Spinal cord (tissue), 10 donors: Measurements from ENCODE around the gene USP10. TPM values are rescaled to one million over a fixed set of nuclear protein-coding genes. Genes with fewer than 3 reads are reported as not detected.

Source experiments
- DNase-seq, 6 donors: peaks; one replicate each; pipeline versions ENCODE4 v3.0.0 to v3.0.0-alpha.2; 2013 to 2015; ENCODE audit warnings: low spot score in 6 of 6, low read depth in 4 of 6
- H3K27ac ChIP-seq: one replicate; pipeline ENCODE4 v1.5.1; 2013; ENCODE audit warnings: low read depth, low read length, control low read depth
- H3K27me3 ChIP-seq: one replicate; pipeline ENCODE4 v1.6.1; 2013; ENCODE audit warnings: low read length; ENCODE audit not compliant: control insufficient read depth, insufficient read depth
- H3K36me3 ChIP-seq: one replicate; pipeline ENCODE4 v1.6.1; 2013; ENCODE audit warnings: low read length; ENCODE audit not compliant: control insufficient read depth, insufficient read depth
- H3K4me1 ChIP-seq: one replicate; pipeline ENCODE4 v1.6.1; 2013; ENCODE audit warnings: low read length; ENCODE audit not compliant: control insufficient read depth, insufficient read depth
- H3K4me3 ChIP-seq: one replicate; pipeline ENCODE4 v1.5.1; 2013; ENCODE audit warnings: low read depth, low read length, control low read depth
- H3K9me3 ChIP-seq: one replicate; pipeline ENCODE4 v1.6.1; 2013; ENCODE audit warnings: low read length; ENCODE audit not compliant: control insufficient read depth, insufficient read depth
- WGBS: methylation state at CpG from one replicate; pipeline ENCODE4 v1.1.5; 2013; ENCODE audit warnings: missing lambda C conversion rate; ENCODE audit not compliant: insufficient coverage; 5-methylcytosine and 5-hydroxymethylcytosine counted together
- polyA plus RNA-seq, 2 donors: library from polyadenylated mRNA; unstranded; fragments of 120-200 nt; gene quantifications; one replicate each; pipeline ENCODE4 v1.2.1, GENCODE V29; 2013; ENCODE audit not compliant: insufficient read length in 2 of 2
- total RNA-seq, 2 donors: library from RNA; depleted of rRNA in 1 of 2; stranded (reverse); fragments of 120-200 nt in 1 of 2; fragments of >200 nt in 1 of 2; gene quantifications; one replicate each; pipeline versions ENCODE4 v1.2.3 to v1.2.4, GENCODE V29; 2013 to 2014
- donor health status: healthy.

USP10 gene
- total and polyA plus RNA-seq, 4 donors = 41.5 to 108 (median 70.2) TPM

DNA sequence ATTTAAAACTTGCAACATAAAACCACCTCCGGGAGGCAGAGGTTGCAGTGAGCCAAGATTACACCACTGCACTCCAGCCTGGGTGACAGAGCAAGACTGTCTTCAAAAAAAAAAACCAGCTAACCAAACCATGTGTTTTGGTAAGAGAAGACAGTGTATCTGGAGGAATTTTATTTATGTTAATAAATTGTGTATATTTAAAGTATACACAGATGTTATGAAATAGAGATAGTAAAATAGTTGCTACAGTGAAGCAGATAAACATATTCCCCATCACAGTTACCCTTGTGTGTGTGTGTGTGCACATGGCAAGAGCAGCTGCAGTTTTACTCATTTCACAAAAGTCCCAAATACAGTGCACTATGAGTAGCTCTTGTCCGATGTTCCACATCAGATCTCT is 65.2 kb downstream of the USP10 start:
- DNase-seq = no peak
- Histone ChIP-seq H3K27me3 (no peaks in the 10 kb centered on the region), H3K27ac (no peak overlapping the region), H3K4me1 (peaks cover 4% of the 10 kb centered on the region), H3K4me3 (no peak overlapping the region), H3K36me3 (peaks cover 28% of the 10 kb centered on the region), H3K9me3 (no peaks in the 10 kb centered on the region)
- WGBS = 100% methylated on average over 1 of the region's 2 CpGs

DNA sequence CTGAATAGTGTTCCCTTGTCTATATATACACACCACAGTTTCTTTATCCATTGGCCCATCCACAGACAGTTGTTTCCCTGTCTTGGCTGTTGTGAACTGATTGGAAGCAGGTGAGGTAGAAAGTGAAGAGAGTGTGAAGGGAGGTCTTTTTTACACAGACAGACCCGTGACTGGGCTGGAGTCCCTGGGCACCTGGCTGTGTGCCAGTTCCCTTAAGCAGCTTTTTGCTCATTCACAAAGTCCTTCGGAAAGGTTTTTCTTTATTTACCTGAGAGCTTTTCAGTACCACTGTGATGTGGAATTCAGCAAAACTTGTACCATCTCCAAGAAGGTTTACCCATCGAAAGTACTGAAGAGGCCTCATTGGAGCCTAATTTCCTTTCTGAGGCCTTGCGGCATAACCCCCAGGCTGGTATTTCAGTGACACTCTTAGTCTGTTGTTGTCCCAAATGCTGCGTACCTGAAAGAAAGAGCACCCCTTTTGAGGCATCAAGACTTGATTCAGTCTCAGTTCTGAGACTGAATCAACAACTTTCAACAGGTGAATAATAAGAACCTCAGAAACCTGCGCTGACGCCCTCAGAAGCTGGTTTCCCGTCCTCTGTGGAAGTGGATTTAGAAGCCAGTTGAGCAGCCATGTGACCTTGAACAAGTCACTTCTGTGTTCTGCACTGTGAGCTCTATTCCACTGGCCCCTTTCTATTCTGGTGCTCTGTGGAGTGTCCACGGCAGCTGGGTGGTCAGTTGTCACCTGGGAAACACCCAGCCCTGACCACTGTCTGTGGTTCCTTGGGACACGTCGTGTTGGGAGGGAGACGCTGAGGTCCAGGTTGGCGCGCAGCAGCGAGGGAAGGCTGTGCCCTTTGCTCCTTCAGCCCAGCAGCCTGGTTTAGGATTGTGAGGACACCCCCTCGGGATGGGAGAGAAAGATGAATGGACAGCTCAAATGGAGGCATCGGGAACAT is 66.1 kb downstream of the USP10 start:
- Histone ChIP-seq H3K4me3 (no peak overlapping the region), H3K9me3 (no peaks in the 10 kb centered on the region), H3K4me1 (peaks cover 4% of the 10 kb centered on the region), H3K36me3 (peaks cover 28% of the 10 kb centered on the region), H3K27ac (no peak overlapping the region), H3K27me3 (no peaks in the 10 kb centered on the region)
- WGBS = 85% methylated on average over 16 of the region's 17 CpGs
- DNase-seq = no peak

DNA sequence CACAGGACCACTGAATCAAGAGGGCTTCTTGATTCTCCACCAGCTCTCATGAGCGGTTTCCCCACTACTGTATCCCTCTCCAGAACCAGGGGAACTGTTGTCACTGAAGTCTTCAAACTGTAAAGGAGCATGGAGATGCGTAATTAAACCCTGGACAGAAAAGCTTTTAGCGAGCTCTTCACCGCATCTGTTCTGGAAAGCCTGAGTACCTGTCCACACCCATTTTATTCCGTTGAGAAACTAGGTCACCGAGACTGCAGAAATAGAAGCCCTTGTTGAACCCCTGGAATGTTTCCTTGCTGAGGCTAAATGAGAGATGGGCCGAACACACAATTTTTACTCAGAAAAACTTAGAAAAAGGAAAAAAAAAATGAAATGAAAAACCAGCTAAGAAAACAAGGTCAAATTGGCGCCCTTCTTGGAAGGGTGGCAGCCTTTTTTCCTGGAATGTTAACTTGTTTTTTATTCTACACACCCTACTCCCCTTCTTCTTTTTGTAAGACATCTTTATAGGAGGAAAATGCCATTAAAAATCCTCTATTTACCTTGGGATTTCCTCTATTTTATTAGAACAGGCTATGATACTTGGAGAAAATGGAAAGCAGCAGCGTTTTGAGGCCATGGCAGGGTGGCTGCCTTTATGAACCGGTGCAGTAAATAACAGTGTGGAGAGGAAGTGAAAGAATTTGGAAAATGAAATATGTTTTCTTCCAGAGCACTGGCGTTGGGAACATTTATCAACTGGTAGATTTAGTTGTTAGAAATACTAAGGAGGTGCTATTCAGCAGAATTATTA is 67.4 kb downstream of the USP10 start:
- H3K36me3 ChIP-seq = peaks cover 32% of the 10 kb centered on the region
- 70% methylated on average over 6 of the region's 11 CpGs for WGBS
- no peaks in the 10 kb centered on the region for H3K27me3 ChIP-seq
- no peak for DNase-seq
- H3K4me3 ChIP-seq = no peak overlapping the region
- no peaks in the 10 kb centered on the region for H3K9me3 ChIP-seq
- H3K27ac ChIP-seq = no peak overlapping the region
- H3K4me1 ChIP-seq = peaks cover 4% of the 10 kb centered on the region

DNA sequence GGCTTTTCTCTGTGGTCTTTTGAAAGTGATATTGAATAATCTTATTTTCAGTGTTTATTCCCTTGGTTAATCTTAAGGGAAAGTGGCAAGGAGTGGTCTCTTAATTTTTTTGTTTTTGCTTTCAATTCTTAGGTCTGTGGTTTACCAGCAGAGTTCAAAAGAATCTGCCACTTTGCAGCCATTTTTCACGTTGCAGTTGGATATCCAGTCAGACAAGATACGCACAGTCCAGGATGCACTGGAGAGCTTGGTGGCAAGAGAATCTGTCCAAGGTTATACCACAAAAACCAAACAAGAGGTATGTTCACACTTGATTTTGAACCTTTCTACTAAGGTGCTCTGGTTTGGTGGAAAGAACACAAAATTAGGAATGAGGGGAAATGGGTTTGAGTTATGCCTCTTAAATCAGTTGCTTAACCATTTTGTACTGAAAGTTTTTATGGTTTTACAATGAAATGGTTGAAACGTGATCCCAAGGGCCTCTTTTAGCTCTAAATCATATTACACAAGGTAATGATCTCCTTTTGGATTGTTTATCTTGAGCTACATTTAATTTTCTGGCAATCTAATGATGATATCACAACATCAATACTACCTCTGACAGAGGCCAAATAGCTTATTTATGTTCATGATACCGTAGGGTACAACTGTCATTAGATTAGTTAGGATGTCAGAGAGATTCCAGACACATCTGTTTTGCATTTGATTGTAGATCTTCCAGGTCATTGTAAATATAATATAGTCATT is 68.4 kb downstream of the USP10 start:
- H3K4me1 ChIP-seq = peaks cover 4% of the 10 kb centered on the region
- peaks cover 32% of the 10 kb centered on the region for H3K36me3 ChIP-seq
- peak in 1 of 6 donors; percentile 39 for DNase-seq
- no peaks in the 10 kb centered on the region for H3K9me3 ChIP-seq
- no peak overlapping the region for H3K27ac ChIP-seq
- no peak overlapping the region for H3K4me3 ChIP-seq
- H3K27me3 ChIP-seq = no peaks in the 10 kb centered on the region
- no CpG with 5 or more reads among the region's 4 CpGs for WGBS

DNA sequence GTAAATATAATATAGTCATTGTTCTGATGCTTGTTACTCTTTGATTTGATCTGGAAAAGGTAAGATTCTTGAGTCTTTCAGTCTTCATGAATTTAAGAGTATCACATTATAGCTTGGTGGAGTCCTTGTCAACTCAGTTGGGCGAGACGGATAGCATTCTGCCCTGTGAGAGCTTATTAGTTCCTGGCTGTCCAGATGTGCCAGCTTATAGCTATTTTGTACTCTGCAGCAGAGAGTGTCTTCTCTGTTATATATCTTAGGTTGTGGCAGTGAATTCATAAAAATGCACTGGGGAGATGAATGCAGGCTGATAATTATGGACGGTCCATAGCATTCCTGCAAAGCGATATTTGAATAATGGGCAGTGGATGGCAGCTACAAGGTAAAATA is 69.0 kb downstream of the USP10 start:
- Histone ChIP-seq H3K9me3 (no peaks in the 10 kb centered on the region), H3K4me1 (peaks cover 4% of the 10 kb centered on the region), H3K4me3 (no peak overlapping the region), H3K27me3 (no peaks in the 10 kb centered on the region), H3K36me3 (peaks cover 34% of the 10 kb centered on the region), H3K27ac (no peak overlapping the region)
- 93% methylated on average over 4 of the region's 4 CpGs for WGBS
- DNase-seq = peak in 1 of 6 donors; percentile 53

DNA sequence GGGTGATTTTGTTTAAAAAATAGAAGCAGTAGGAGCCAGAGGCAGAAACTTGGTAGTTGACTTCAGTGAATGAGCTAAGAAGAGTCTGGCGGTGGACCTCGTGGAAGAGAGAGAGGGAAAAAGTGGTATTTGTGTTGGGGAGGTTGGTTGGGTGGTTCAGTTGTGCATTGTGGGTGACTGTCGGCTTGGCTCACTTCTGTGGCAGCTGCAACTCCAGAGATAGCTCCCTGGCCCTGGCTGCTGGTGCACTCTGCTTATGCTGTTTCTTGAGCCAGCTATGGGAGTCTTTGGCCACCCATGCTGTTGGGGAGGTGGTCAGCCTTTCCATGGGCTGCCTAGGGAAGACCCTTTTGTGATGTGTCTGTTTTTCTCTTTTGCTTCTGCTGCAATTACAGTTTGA is 69.6 kb downstream of the USP10 start:
- no peak overlapping the region for H3K4me3 ChIP-seq
- H3K9me3 ChIP-seq = no peaks in the 10 kb centered on the region
- peaks cover 35% of the 10 kb centered on the region for H3K36me3 ChIP-seq
- H3K27ac ChIP-seq = no peak overlapping the region
- peaks cover 4% of the 10 kb centered on the region for H3K4me1 ChIP-seq
- no peaks in the 10 kb centered on the region for H3K27me3 ChIP-seq
- DNase-seq = no peak
- 94% methylated on average over 3 of the region's 3 CpGs for WGBS

DNA sequence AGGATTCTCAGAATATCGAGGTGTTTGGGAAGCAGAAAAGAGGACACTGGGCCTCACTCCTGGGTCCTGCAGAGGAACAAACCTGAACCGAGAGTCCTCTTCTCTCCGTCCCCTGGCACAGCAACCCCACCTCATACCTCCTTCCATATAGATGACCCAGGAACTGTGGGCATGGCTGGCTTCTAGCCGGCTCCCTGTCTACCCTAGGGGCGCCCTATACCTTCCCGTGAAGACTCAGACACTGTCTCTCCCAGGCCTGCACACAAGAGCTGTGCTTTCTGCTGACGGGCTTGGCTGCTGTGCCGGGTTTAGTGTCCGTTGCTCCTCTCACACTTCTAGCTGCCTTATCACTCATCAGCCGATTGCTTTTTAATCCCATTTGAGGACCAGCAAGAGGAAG is 73.5 kb downstream of the USP10 start:
- Histone ChIP-seq H3K27ac (no peak overlapping the region), H3K27me3 (no peaks in the 10 kb centered on the region), H3K36me3 (peaks cover 63% of the 10 kb centered on the region), H3K4me1 (no peaks in the 10 kb centered on the region), H3K4me3 (no peak overlapping the region), H3K9me3 (no peaks in the 10 kb centered on the region)
- DNase-seq = no peak
- WGBS = 88% methylated on average over 10 of the region's 10 CpGs

DNA sequence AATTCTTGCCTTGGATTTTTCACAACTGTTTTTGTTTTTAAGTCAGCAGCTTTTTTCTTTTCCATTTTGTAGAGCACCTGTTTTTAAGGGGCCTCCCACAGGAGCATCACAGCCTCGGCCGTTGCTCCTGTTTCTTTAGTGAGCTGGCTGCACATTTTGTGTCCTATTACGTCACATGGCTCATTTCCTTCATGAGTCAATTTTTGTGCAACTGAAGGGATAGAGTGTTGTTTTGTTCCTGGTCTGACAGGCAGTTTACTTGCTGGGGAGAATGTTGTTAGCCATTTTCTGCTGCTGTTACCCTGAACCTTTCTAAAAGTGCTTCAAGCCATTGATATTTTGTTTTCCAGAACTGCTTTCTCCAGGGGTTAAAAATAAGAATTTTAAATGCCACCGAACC is 75.0 kb downstream of the USP10 start:
- no peak for DNase-seq

DNA sequence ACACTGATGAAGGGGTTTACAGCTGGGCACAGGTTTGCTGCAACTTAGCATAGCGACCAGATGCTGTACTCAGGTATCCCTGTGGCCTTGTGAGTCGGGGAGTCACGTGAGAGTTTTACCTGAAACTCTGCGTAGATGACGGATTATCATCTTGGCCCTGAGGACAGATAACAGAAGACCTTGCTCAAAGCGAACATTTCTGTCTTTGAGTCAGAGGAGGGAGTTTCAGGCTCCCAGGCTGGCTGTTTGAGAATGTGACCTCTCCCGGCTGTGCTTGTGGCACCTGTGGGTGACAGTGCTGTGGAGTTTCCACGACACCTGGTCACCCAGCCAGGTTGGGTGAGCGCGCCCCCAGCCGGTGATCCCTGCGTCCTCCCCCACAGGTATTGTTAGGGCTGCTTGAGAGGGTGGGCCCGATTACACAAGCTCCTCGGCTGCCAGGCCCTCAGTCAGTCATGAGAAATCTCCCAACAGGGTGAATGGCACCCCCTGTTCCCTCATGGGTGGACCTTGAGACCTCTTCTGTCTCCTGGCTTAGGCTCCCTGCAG is 75.5 kb downstream of the USP10 start:
- no peak for DNase-seq
- Histone ChIP-seq H3K9me3 (no peaks in the 10 kb centered on the region), H3K27me3 (no peaks in the 10 kb centered on the region), H3K4me3 (no peak overlapping the region), H3K4me1 (no peaks in the 10 kb centered on the region), H3K27ac (no peak overlapping the region), H3K36me3 (peaks cover 62% of the 10 kb centered on the region)
- WGBS = 89% methylated on average over 9 of the region's 14 CpGs

More for the DNA sequence above, 75.0 kb downstream of the USP10 start:
- Histone ChIP-seq H3K36me3 (peaks cover 59% of the 10 kb centered on the region), H3K27ac (no peak overlapping the region), H3K27me3 (no peaks in the 10 kb centered on the region), H3K9me3 (no peaks in the 10 kb centered on the region), H3K4me3 (no peak overlapping the region), H3K4me1 (no peaks in the 10 kb centered on the region)
- WGBS = 56% methylated on average over 3 of the region's 4 CpGs
